ENCODE data around the gene OR2F1.

DNA sequence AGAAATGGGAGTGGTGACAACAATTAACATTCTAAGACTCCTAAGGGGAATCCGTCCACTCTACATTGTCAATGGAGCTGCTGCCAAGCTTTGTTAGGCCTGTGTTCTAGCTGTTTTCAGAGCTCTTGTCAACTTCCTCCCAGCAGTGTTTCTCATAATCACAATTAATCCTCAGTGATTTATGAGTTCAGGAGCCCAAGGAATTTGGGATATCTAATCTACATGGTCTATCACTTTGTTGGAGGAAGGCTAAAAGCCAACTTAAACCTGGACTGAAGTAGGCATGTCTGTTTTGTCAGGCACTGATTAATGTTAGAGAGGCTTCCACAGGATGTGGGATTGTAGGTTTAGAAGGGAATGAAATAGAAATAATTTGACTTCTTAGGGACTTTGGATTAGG is 29.8 kb upstream of the OR2F1 start:
- TF ChIP-seq, protein P1, sequence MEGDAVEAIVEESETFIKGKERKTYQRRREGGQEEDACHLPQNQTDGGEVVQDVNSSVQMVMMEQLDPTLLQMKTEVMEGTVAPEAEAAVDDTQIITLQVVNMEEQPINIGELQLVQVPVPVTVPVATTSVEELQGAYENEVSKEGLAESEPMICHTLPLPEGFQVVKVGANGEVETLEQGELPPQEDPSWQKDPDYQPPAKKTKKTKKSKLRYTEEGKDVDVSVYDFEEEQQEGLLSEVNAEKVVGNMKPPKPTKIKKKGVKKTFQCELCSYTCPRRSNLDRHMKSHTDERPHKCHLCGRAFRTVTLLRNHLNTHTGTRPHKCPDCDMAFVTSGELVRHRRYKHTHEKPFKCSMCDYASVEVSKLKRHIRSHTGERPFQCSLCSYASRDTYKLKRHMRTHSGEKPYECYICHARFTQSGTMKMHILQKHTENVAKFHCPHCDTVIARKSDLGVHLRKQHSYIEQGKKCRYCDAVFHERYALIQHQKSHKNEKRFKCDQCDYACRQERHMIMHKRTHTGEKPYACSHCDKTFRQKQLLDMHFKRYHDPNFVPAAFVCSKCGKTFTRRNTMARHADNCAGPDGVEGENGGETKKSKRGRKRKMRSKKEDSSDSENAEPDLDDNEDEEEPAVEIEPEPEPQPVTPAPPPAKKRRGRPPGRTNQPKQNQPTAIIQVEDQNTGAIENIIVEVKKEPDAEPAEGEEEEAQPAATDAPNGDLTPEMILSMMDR (IDR thresholded peaks at IDR 0.05) = no peak
- no peak for TF ChIP-seq POLR2AphosphoS5 (IDR thresholded peaks at IDR 0.05; ENCODE audit: insufficient read depth in 1 of 2, low read depth in 1 of 2)
